ENCODE data around the gene HES2.
A peak's percentile ranks its signal among the peaks of the same experiment; 100 is the strongest.
"Not testable (repeated sequence)": the region's sequence is repeated elsewhere in the genome, so short reads cannot be mapped to it uniquely, and the experiment has no call there.

The HES2 gene

DNA sequence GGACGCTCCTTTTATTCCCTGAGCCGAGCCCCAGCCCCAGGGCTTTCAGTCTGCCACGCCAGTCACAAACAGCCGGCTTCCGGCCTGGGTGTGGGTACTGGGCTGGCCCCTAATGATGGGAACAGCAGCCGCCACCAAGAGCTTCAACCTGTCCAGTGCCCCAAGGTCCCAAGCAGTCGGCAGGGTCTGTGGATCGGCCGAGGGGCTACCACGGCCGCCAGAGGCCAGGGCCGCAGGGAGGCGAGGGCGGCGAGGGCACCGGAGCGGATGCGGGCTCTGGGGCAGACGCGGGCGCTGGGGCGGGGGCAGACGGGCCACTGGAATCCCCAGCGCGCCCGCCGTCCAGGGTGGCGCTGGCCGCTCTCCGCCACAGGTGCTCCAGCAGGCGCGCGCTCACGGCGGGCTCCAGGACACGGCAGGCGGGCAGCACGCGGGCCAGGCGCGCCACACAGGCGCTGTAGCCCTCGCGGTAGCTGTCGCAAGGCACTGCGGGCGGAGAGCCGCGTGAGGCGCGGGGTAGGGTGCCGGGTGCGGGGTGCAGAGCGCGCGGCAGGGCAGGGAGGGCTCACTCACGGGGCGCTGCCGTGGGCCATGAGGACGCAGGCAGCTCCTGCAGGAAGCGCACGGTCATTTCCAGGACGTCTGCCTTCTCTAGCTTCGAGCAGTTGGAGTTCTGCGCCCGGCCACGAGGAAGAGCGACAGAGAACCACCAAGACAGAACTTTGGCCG lies 887 bp downstream of the HES2 start:
- no peak for DNase-seq (ENCODE audit: low spot score)

DNA sequence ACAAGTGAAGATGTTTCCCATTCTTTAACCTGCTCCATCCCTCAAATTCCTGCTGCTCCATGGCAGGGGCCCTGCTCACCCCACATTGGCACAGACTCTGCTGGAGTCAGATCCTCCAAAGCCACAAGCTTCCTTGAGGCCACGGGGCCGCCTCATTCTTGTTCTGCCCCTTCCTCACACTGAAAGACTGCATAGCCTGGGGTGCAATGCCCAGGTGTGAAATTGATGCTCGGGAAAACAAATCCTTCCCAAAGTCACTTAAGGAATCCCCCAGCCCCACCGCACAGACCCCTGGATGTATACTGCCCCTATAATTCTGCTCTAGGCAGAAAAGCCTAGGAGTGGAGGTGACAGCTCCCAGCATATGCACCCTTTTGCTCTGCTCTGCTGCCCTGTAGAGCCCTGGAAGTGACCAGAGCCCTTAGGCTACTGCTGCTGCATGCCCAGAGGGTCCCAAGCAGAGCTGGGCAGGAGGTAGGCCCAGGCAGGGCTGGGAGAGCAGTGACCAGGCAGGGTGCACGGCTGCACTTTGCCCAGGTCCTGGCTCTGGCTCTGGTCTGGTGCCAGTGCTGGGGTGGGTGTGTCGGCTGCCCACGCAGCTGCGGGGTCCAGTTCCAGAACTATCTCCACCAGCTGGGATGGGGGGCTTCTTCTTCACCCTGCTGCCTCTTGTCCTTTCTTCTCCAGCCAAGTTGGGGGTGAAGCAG lies 1.6 kb downstream of the HES2 start:
- no peak for DNase-seq (ENCODE audit: low spot score)

DNA sequence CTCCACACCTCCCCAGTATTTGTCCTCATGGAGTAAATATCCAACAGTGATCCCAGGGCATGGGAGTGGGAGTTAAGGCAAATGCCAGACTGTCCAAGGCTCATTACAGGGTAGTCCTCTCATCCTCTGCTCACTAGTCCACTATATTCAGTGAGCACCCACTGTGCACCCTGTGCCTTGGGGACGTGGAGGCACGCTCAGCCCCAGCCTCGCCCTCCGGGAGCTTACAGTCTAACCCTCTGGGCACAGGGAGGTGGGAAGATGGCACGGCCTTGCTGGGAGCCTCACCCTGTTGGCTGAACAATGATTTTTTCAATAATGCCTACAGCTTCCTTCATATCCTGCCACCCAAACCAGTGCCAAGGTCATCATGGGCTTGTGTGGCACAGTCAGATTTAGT lies 2.8 kb downstream of the HES2 start:
- DNase-seq (ENCODE audit: low spot score) = no peak

DNA sequence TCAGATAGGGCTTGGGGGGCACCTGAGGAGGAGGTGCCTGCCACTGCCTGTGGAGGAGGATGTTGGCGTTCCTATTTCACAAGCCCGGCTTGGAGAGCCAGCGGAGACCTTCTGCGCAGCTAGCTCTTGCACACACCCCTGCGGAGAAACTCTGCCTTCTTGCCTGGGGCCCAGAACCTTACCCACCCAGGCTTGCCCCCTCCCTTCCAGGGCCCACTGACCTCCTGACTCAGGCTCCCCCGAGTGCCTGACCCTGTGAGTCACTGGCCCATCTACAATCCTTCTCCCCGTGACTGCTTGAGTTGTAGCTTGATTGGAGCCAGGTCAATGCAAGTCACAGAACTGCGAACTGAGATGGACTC lies 3.4 kb downstream of the HES2 start:
- DNase-seq (ENCODE audit: low spot score) = no peak

DNA sequence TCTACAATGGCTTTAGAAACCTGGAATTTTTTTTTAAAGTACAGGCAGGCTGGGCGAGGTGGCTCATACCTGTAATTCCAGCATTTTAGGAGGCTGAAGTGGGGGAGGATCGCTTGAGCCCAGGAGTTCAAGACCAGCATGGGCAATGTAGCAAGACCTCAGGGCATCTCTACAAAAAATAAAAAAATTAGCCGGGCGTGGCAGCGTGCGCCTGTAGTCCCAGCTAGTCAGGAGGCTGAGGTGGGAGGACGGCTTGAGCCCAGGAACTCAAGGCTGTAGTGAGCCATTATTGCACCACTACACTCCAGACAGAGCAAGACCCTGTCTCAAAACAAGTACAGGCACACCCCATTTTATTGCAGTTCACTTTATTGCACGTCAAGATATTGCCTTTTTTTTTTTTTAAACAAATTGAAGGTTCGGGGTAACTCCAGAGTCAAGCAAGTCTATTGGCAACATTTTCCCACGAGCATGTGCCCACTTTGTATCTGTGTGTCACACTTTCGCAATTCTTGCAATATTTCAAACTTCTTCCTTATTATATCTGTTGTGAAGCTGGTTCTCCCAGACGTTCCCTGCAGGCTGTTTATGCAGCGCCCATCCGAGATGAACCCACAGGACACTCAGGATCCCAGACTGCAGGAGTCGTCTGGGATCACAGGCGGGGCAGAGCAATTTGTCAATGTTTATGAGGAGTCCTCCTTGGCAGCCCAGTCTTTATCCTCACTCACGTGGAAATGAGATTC lies 4.7 kb downstream of the HES2 start:
- no peak for DNase-seq (ENCODE audit: low spot score)

DNA sequence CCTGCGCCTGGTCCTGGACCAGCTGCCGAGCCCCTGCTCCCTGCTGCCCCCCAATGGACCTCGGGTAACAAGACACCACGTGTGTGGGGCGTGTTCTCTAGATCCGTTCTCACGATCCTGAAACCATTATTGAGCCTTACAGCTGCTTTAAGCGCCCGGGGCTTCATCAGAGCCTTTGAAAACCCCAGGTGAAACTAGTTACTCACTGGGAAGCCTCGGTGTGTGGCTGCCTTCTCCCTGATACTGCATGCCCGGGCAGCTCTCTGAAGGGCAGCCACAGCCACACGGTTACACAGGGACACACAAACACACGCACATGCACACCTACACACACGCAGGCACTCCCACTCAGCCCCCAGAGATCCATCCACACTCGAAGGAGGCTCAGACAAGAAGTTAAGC lies 5.3 kb downstream of the HES2 start:
- DNase-seq (ENCODE audit: low spot score) = peak; percentile 75

DNA sequence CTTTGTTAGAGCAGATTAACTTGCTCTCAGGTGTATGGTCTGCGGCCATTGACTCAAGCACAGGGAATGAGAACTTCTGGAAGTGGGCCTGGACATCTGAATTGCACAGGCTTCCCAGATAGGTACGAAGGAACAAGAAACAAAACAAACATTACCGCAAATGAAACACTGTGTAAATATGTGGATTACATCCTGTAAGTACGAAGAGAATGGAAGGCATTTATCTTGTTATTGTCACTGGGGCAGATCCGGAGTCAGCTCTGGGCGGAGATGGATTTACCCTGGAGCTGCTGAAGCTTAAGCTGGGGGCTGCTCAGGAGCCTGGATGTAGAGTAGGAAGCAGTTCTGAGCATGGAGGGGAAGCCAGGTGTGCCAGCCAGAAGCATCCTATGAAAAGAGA lies 6.8 kb downstream of the HES2 start:
- no peak for DNase-seq (ENCODE audit: low spot score)

DNA sequence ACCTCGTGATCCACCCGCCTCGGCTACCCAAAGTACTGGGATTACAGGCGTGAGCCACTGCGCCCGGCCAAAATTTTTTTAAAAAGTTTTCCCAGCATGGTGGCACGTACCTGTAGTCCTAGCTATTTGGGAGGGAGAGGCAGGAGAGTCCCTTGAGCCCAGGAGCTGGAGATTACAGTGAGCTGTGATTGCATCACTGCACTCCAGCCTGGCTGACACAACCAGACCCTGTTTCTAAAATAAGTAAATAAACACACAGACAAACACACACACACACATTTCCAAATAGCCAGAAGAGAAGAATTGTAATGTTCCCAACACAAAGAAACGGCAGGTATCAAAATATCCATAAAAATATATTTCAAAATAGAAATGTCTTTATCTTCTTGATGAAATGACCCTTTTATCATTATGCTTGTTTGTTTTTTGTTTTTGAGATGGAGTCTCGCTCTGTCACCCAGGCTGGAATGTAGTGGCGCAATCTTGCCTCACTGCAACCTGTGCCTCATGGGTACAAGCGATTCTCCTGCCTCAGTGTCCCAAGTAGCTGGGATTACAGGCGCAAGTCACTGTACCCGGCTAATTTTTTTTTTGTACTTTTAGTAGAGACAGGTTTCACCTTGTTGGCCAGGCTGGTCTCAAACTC lies 9.3 kb downstream of the HES2 start:
- no peak for DNase-seq (ENCODE audit: low spot score)

DNA sequence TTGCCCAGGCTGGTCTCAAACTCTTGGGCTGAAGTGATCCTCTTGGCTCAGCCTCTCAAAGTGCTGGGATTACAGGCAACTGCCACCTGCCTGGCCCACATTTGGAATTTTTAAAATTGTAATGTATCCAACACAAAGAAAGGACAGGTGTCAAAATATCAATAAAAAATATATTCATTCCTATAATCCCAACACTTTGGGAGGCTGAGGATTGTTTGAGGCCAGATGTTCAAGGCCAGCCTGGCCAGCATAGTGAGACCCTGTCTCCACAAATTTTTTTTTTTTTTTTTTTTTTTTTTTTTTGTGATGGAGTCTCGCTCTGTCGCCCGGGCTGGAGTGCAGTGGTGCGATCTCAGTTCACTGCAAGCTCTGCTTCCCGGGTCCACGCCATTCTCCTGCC lies 10.0 kb downstream of the HES2 start:
- no peak for DNase-seq (ENCODE audit: low spot score)

DNA sequence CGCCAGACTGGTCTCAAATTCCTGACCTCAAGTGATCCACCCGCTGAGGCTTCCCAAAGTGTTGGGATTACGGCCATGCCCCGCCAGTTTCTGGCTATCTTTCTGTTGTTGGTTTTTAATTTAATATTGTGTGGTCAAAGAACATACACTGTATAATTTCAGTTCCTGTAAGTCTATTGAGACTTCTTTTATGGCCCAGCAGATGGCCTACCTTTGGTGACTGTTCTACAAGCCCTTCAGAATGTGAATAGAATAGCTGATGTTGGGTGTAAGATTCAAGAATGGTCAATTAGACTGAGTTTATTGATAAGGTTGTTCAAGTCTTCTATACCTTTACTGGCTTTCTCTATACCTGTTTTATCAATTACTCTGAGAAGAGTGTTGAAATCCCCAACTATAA lies 10.7 kb downstream of the HES2 start:
- no peak for DNase-seq (ENCODE audit: low spot score)

DNA sequence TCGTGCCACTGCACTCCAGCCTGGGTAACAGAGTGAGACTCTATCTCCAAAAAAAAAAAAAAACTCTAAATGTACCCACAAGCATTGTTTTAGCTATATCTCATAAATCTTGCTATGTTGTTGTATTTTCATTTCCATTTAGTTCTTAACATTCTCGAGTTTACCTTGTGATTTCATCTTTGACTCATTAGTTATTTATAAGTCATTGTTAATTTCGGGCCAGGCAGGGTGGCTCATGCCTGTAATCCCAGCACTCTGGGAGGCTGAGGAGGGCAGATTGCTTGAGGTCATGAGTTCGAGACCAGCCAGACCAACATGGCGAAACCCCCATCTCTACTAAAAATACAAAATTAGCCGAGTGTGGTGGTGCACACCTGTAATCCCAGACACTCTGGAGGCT lies 11.7 kb downstream of the HES2 start:
- no peak for DNase-seq (ENCODE audit: low spot score)

DNA sequence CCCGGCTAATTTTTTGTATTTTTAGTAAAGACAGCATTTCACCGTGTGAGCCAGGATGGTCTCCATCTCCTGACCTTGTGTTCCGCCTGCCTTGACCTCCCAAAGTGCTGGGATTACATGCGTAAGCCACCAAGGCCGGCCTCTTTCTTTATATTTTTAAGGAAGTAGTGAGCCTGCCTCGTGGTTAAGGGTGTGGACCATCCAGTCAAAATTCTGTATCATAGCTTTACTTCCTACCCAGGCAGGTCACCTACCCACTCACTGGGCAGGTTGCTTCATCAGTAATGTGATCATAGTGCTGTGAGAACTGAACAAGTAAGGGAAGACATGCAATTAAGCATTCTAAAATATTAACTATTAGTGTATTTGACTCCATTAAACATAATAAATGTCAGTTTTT lies 18.0 kb downstream of the HES2 start:
- DNase-seq (ENCODE audit: low spot score) = no peak

DNA sequence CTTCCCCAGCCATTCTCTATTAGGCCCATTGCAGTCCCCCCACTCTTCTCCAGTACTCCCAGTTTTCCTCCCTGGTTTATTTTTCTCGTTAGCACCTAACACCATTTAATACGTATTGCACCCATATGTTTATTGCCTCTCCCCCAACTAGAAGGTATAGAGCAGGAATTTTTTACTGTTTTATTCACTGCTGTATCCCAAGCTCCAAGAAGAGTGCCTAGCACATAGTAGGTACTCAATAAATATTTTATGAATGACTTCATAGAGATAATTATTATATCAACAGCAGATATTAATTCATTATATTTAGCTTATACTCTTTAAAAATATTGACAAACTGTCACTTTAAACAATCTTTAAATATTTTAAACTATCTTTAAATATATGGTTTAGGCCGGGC lies 20.4 kb downstream of the HES2 start:
- DNase-seq (ENCODE audit: low spot score) = no peak

DNA sequence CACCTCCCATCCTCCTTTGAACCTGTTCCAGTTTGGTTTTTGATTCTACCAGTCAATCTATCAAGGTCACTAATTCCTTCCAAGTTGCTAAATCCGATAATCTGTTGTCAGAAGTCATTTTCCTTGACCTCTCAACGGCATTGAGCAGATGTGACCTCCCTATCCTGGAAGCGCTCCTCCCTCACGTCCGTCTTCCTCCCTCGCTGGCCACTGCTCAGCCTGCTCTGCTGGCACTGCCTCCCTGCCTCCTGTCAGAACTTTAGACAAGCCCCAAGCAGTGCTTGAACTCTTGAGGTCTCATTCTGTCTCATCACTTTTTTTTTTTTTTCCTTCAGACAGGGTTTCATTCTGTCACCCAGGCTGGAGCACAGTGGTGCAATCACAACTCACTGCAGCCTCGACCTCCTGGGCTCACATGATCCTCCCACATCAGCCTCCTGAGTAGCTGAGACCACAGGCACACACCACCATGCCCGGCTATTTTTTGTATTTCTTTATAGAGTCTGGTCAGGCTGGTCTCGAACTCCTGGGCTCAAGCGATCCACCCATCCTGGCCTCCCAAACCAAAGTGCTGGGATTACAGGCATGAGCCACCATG lies 21.8 kb downstream of the HES2 start:
- DNase-seq (ENCODE audit: low spot score) = no peak

DNA sequence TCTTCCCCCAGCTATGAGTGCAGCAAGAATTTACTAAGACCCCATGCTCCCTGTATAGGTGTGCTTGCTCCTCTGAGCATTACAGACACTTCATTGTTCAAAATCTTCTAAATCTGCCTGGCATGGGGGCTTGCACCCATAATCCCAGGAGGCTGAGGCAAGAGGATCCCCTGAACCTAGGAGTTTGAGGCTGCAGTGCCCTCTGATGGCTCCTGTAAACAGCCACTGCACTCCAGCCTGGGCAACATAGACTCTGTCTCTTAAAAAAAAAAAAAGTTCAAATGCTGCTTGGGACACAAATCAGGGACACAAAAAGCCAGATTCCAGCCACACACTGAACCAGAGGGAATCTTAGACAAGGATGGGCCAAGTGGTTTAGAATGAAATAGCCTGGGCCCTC lies 22.7 kb downstream of the HES2 start:
- no peak for DNase-seq (ENCODE audit: low spot score)

DNA sequence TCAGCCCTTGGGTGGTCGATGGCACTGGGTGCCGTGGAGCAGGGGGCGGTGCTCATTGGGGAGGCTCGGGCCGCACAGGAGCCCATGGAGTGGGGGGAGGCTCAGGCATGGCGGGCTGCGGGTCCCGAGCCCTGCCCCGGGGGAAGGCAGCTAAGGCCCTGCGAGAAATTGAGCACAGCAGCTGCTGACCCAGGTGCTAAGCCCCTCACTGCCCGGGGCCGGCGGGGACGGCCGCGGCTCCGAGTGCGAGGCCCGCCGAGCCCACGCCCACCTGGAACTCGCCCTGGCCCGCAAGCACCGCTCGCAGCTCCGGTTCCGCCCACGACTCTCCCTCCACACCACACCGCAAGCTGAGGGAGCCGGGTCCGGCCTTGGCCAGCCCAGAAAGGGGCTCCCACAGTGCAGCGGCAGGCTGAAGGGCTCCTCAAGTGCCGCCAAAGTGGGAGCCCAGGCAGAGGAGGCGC lies 23.9 kb downstream of the HES2 start:
- DNase-seq (ENCODE audit: low spot score) = not testable (repeated sequence)

DNA sequence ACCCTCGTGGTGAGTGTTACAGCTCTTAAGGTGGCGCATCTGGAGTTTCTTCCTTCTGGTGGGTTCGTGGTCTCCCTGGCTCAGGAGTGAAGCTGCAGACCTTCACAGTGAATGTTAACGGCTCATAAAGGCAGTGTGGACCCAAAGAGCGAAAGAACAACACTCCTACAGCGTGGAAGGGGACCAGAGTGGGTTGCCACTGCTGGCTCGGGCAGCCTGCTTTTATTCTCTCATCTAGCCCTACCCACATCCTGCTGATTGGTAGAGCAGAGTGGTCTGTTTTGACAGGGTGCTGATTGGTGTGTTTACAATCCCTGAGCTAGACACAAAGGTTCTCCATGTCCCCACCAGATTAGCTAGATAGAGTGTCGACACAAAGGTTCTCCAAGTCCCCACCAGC lies 24.6 kb downstream of the HES2 start:
- not testable (repeated sequence) for DNase-seq (ENCODE audit: low spot score)

DNA sequence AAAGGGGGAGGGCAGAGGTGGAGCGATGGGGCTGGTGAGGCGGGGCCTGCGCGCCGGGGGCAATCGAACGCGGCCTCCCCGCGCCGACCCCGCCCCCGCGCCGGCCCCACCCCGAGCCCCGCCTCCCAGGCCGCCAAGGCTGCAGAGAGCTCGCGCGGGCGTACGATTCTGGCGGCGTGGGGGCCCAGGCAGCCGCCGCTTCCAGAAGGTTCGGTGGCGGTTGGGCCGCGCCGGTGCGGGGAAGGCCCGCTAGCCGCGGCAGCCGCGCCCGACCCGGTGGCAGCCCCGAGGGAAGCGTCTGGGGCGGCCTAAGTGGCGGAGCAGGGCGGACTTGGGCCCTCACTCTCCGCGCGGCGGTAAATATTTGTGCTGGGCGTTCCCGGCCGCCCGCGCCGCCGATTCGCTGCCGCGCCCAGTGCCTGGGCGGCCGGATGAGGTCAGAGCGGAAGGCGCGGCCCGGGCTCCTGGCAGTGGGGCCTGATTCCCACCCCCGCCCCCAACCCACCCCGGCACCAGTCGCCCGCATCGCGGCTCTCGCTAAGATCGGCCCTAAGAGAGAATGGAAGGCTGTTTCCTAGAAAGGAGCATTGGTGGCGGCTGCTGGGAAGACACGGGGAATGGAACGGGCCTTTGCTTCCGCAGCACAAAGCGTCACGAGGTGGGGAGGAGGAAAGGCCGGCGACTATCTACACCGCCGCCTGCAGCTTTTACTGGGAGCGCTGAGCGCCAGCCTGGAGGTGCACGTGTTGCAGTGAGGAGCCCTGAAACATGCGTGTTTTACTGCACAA lies 26.1 kb downstream of the HES2 start, which contains the start of gene ACOT7:
Gene ACOT7, minus strand, starts transcription at position 368 of the 788 bp plus-strand sequence. CDS start 368 bp downstream, outside the sequence.
- DNase-seq (ENCODE audit: low spot score) = peak; percentile 98

DNA sequence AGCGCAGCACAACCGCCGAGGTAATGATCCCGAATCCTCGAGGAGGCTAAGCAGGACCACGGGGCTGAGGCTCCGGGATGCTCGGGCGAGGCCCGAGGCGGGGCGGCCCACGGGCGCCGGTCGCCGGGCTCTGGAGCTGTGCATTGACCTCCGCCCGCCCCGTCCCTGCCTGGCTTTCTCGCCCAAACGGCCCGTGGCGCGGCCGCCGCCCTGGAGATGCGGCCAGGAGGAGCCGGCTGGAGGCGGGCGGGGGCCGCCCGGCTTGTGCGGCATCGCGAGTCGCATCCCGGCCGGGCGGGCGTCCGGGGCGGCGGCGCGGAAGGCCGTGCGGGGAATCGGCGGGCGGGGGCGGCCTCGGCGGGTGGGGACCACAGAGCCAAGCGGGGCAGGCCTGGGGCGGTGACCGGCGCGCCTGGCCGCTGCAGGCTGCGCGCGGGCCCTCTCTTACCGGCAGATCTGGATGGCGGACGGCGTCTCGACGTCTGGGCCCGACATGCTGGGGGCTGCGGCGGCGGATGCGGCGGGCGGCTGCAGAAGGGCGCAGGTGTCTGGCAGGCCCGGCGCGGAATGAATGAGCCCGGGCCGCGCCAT lies 26.8 kb downstream of the HES2 start:
- DNase-seq (ENCODE audit: low spot score) = peak; percentile 61

DNA sequence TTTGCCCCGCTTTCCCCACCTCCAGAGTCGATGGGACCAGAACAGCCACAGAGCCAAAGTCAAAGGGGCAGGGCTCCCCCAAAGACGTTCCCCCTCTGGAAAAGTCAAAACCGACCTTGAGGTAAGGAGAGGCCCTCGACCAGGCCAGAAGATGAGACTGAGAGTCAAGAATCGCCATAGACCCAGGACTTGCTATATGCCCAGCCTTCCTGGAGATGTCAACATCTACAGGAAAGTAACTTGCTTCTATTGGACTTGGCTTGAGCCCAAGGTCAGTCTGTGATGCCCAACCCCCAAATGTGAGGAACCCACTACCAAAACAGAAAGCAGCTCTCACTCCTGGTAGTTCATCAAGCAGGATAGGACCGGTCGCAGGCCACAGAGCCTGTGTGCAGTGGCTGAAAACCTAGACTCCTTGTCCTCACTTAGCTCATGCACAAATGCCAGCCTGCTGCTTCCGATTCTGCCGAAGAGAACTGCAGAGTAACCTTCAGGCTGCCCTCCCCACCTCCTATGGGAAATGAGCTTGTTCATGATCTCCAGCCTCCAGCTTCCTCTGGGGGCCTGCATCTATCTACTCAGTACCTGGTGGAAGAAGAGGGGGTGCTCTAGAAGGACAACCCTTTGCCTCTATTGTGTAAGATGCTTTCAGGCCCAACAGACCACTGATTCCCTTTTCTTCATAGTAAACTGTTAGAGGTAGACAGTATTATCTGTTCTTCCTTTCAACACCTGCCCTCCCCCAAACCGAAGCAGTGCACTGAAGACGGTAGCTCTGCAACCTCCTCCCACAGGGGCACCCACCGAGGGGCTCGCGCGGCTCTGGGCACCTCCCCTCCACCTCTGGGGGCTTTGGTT lies 27.5 kb downstream of the HES2 start:
- no peak for DNase-seq (ENCODE audit: low spot score)

All from AG20443 (cell line).